ENCODE measurements around the gene VSX2.
"Not testable (repeated sequence)": the region's sequence is repeated elsewhere in the genome, so short reads cannot be mapped to it uniquely, and the experiment has no call there.

VSX2 gene

GRCh38 chr14:74260525-74261233 lies 21.4 kb downstream of the VSX2 start:
- DNase-seq = no peak

GRCh38 chr14:74261288-74261687 lies 22.0 kb downstream of the VSX2 start:
- DNase-seq = no peak

- DNase-seq = no peak
Observed at GRCh38 chr14:74262076-74262475, 22.8 kb downstream of the VSX2 start.

- no peak for DNase-seq
Observed at GRCh38 chr14:74263181-74263580, 23.9 kb downstream of the VSX2 start.

GRCh38 chr14:74263921-74264320 lies 24.7 kb downstream of the VSX2 start:
- no peak for DNase-seq

GRCh38 chr14:74265301-74265965 lies 26.2 kb downstream of the VSX2 start:
- no peak for DNase-seq

GRCh38 chr14:74267588-74267987 lies 28.3 kb downstream of the VSX2 start:
- no peak for DNase-seq

- DNase-seq = not testable (repeated sequence)
Observed at GRCh38 chr14:74270382-74271177, 31.3 kb downstream of the VSX2 start.

- no peak for DNase-seq
Observed at GRCh38 chr14:74271365-74271764, 32.1 kb downstream of the VSX2 start.

GRCh38 chr14:74275241-74275841 lies 36.1 kb downstream of the VSX2 start:
- DNase-seq = no peak

GRCh38 chr14:74278080-74278479 lies 38.8 kb downstream of the VSX2 start:
- DNase-seq = no peak

GRCh38 chr14:74281069-74281468 lies 41.8 kb downstream of the VSX2 start:
- no peak for DNase-seq

- DNase-seq = no peak
Observed at GRCh38 chr14:74286736-74287135, 47.5 kb downstream of the VSX2 start.

- no peak for DNase-seq
Observed at GRCh38 chr14:74289801-74290200, 50.6 kb downstream of the VSX2 start.

- DNase-seq = peak; percentile 9 to 14
Observed at GRCh38 chr14:74290415-74290814, 51.2 kb downstream of the VSX2 start.

- no peak for DNase-seq
Observed at GRCh38 chr14:74292061-74292460, 52.8 kb downstream of the VSX2 start.

- DNase-seq = no peak
Observed at GRCh38 chr14:74293606-74294005, 54.4 kb downstream of the VSX2 start.

- no peak for DNase-seq
Observed at GRCh38 chr14:74296037-74296467, 56.8 kb downstream of the VSX2 start.

- no peak for DNase-seq
Observed at GRCh38 chr14:74297986-74298385, 58.7 kb downstream of the VSX2 start.

GRCh38 chr14:74299061-74299545 lies 59.9 kb downstream of the VSX2 start:
- DNase-seq = peak in 1 of 2 donors; percentile 44

- DNase-seq = no peak
Observed at GRCh38 chr14:74301594-74302151, 62.4 kb downstream of the VSX2 start.

GRCh38 chr14:74302152-74302628 lies 62.9 kb downstream of the VSX2 start:
- DNase-seq = peak; percentile 16 to 28
